IMR-90 (cell line): ENCODE results near the gene SLC38A11. TPM values are rescaled to one million over a fixed set of nuclear protein-coding genes. Genes with fewer than 3 reads are reported as not detected.

Experiments used
- ATAC-seq: fragments of 200-7000 bp; cut with Tn5 transposase; 2 replicates; pipeline ENCODE4 v1.9.1; 2020; ENCODE audit warnings: low read depth, mild to moderate bottlenecking, moderate library complexity
- BruUV-seq: library from RNA; stranded (reverse); fragments of 400-500 nt; replicated peaks from 2 replicates; lab custom pipeline; 2021; lab: Mats Ljungman, UMichigan
- CTCF ChIA-PET: fragments of 300-600 bp; formaldehyde crosslinking; extraction: SDS; loops from one replicate; lab custom pipeline; 2021; ENCODE audit warnings: antibody characterized with exemption; lab: Yijun Ruan, JAX
- POLR2A ChIA-PET: fragments of 300-600 bp; sonication (Branson Sonifier 250); formaldehyde crosslinking; loops from one replicate; lab custom pipeline; 2022; ENCODE audit warnings: antibody characterized with exemption; ENCODE audit not compliant: unreplicated experiment; lab: Charles Lee
- DNase-seq: peaks from one replicate; pipeline ENCODE4 v3.0.0; 2013
- H2AFZ ChIP-seq: replicated peaks from 2 replicates; pipeline ENCODE3; 2013; ENCODE audit warnings: low read length, mild to moderate bottlenecking; ENCODE audit not compliant: poor library complexity
- H2AK5ac ChIP-seq: 2 replicates; pipeline ENCODE4 v1.6.1; 2013; ENCODE audit warnings: low read depth, low read length, inconsistent platforms
- H2AK9ac ChIP-seq: replicated peaks from 2 replicates; pipeline ENCODE3; 2013; ENCODE audit warnings: mild to moderate bottlenecking, low read depth, low read length, moderate library complexity; ENCODE audit not compliant: poor library complexity
- H2BK120ac ChIP-seq: 2 replicates; pipeline ENCODE4 v1.6.1; 2013; ENCODE audit warnings: low read depth, low read length, inconsistent platforms
- H2BK15ac ChIP-seq: 3 replicates; pipeline ENCODE4 v1.6.1; 2013; ENCODE audit warnings: low read depth, low read length, inconsistent platforms
- H2BK20ac ChIP-seq: 2 replicates; pipeline ENCODE4 v1.6.1; 2013; ENCODE audit warnings: low read depth, mild to moderate bottlenecking, inconsistent platforms, low read length, moderate library complexity
- H2BK5ac ChIP-seq: 2 replicates; pipeline ENCODE4 v1.6.1; 2013; ENCODE audit warnings: mild to moderate bottlenecking, low read depth, low read length, inconsistent platforms; ENCODE audit not compliant: poor library complexity, severe bottlenecking
- H3K14ac ChIP-seq: replicated peaks from 2 replicates; pipeline ENCODE4 v1.6.1; 2013; ENCODE audit warnings: low read depth, low read length, inconsistent platforms
- H3K18ac ChIP-seq: 2 replicates; pipeline ENCODE4 v1.6.1; 2013; ENCODE audit warnings: low read depth, low read length, control low read depth
- H3K23ac ChIP-seq: 2 replicates; pipeline ENCODE4 v1.6.1; 2013; ENCODE audit warnings: low read depth, low read length, inconsistent platforms
- H3K27ac ChIP-seq: 2 replicates; pipeline ENCODE4 v1.5.1; 2013; ENCODE audit warnings: mild to moderate bottlenecking, control low read depth, low read length; ENCODE audit not compliant: insufficient read depth
- H3K27me3 ChIP-seq: 2 replicates; pipeline ENCODE4 v1.6.1; 2013; ENCODE audit warnings: low read length; ENCODE audit not compliant: control insufficient read depth, insufficient read depth
- H3K36me3 ChIP-seq: 2 replicates; pipeline ENCODE4 v1.6.1; 2013; ENCODE audit warnings: low read length, mixed read lengths; ENCODE audit not compliant: control insufficient read depth, insufficient read depth
- H3K4ac ChIP-seq: 2 replicates; pipeline ENCODE4 v1.6.1; 2013; ENCODE audit warnings: low read depth, low read length, inconsistent platforms
- H3K4me1 ChIP-seq: 2 replicates; pipeline ENCODE4 v1.6.1; 2013; ENCODE audit warnings: low read length, mixed read lengths; ENCODE audit not compliant: control insufficient read depth, insufficient read depth
- H3K4me2 ChIP-seq: 2 replicates; pipeline ENCODE4 v1.6.1; 2013; ENCODE audit warnings: low read depth, mild to moderate bottlenecking, control low read depth, low read length, moderate library complexity
- H3K4me3 ChIP-seq: 2 replicates; pipeline ENCODE4 v1.5.1; 2013; ENCODE audit warnings: low read depth, mild to moderate bottlenecking, control low read depth, low read length, moderate library complexity; ENCODE audit not compliant: insufficient read depth
- H3K56ac ChIP-seq: 2 replicates; pipeline ENCODE4 v1.6.1; 2013; ENCODE audit warnings: low read length, inconsistent platforms; ENCODE audit not compliant: insufficient read depth; ENCODE audit errors: extremely low read depth
- H3K79me1 ChIP-seq, 2 experiments: 2 replicates each; pipeline ENCODE4 v1.6.1; 2013; ENCODE audit warnings: low read length in 2 of 2, inconsistent platforms in 1 of 2, low read depth in 1 of 2
- H3K9ac ChIP-seq: 2 replicates; pipeline ENCODE4 v1.6.1; 2013; ENCODE audit warnings: low read depth, low read length, control low read depth
- H3K9me1 ChIP-seq: 2 replicates; pipeline ENCODE4 v1.6.1; 2013; ENCODE audit warnings: low read length, inconsistent platforms; ENCODE audit not compliant: insufficient read depth
- H3K9me3 ChIP-seq: 2 replicates; pipeline ENCODE4 v1.6.1; 2013; ENCODE audit warnings: low read length; ENCODE audit not compliant: control insufficient read depth, insufficient read depth
- H4K20me1 ChIP-seq: 2 replicates; pipeline ENCODE4 v1.6.1; 2013; ENCODE audit warnings: low read length, inconsistent platforms; ENCODE audit not compliant: insufficient read depth
- H4K5ac ChIP-seq: 2 replicates; pipeline ENCODE4 v1.6.1; 2013; ENCODE audit warnings: mild to moderate bottlenecking, low read depth, low read length, control low read depth
- H4K8ac ChIP-seq, 2 experiments: 2 replicates each; pipeline ENCODE4 v1.6.1; 2013; ENCODE audit warnings: low read depth in 2 of 2, low read length in 2 of 2, control low read depth in 1 of 2, inconsistent platforms in 1 of 2
- H4K91ac ChIP-seq: 2 replicates; pipeline ENCODE4 v1.6.1; 2013; ENCODE audit warnings: low read depth, low read length, inconsistent platforms; ENCODE audit not compliant: insufficient read depth
- BHLHE40 ChIP-seq: fragments of 150-350 bp; IDR thresholded peaks from 2 replicates; pipeline ENCODE4 v1.6.1; 2016; ENCODE audit warnings: mild to moderate bottlenecking, low read depth, low read length
- CEBPB ChIP-seq: IDR thresholded peaks from 2 replicates; pipeline ENCODE4 v1.6.1; 2012; ENCODE audit warnings: low read depth, low read length, improper control_type of control experiment
- CHD1 ChIP-seq: IDR thresholded peaks from 2 replicates; pipeline ENCODE4 v1.6.1; 2012; ENCODE audit warnings: low read depth, low read length, improper control_type of control experiment
- FOS ChIP-seq: fragments of 150-350 bp; IDR thresholded peaks from 2 replicates; pipeline ENCODE4 v1.6.1; 2016; ENCODE audit warnings: low read depth, low read length
- MAFK ChIP-seq: IDR thresholded peaks from 2 replicates; pipeline ENCODE4 v1.6.1; 2012; ENCODE audit warnings: low read depth, low read length, improper control_type of control experiment
- MAZ ChIP-seq: IDR thresholded peaks from 2 replicates; pipeline ENCODE4 v1.6.1; 2012; ENCODE audit warnings: low read depth, mild to moderate bottlenecking, low read length, improper control_type of control experiment, moderate library complexity, borderline replicate concordance
- MXI1 ChIP-seq: IDR thresholded peaks from 2 replicates; pipeline ENCODE4 v1.6.1; 2012; ENCODE audit warnings: low read depth, mild to moderate bottlenecking, low read length, moderate library complexity, borderline replicate concordance
- POLR2A ChIP-seq: IDR thresholded peaks from 2 replicates; pipeline ENCODE4 v1.6.1; 2012; ENCODE audit warnings: mild to moderate bottlenecking, low read depth, low read length
- RCOR1 ChIP-seq: IDR thresholded peaks from 2 replicates; pipeline ENCODE4 v1.6.1; 2012; ENCODE audit warnings: mild to moderate bottlenecking, low read length, improper control_type of control experiment; ENCODE audit not compliant: insufficient replicate concordance
- SMC3 ChIP-seq: fragments of 150-350 bp; IDR thresholded peaks from 2 replicates; pipeline ENCODE4 v1.6.1; 2016; ENCODE audit warnings: low read depth, mild to moderate bottlenecking, antibody characterized with exemption, low read length, moderate library complexity
- WGBS, 2 experiments: methylation state at CpG; one replicate each; pipeline versions ENCODE4 v1.1.5 to v1.1.7; 2013; ENCODE audit warnings: missing lambda C conversion rate in 2 of 2; ENCODE audit not compliant: insufficient read length in 1 of 2; ENCODE audit errors: extremely low coverage in 2 of 2; 5-methylcytosine and 5-hydroxymethylcytosine counted together
- dilution Hi-C: fragments of 300-500 bp; cut with HindIII; formaldehyde crosslinking; loops from one replicate; pipeline ENCODE4 v1.14.3; 2018; ENCODE audit warnings: low sequenced_read_pairs; ENCODE audit not compliant: unreplicated experiment
- in situ Hi-C: fragments of 300-500 bp; cut with MboI; formaldehyde crosslinking; loops from 3 replicates; pipeline ENCODE4 v1.14.3; 2019; ENCODE audit warnings: low sequenced_read_pairs, inconsistent platforms, mixed read lengths
- intact Hi-C: fragments of 100-400 bp; cut with micrococcal nuclease; formaldehyde crosslinking; loops from 2 replicates; pipeline ENCODE4 v1.10.0; 2022
- polyA plus RNA-seq, 3 experiments: library from polyadenylated mRNA; depleted of rRNA; stranded (reverse); fragments of >200 nt; gene quantifications; 2 replicates each; pipeline ENCODE4 v1.2.3, GENCODE V29; 2012; ENCODE audit warnings: low replicate concordance in 1 of 3
- total RNA-seq: library from RNA; depleted of rRNA; stranded (reverse); fragments of >200 nt; gene quantifications from 2 replicates; pipeline ENCODE4 v1.2.3, GENCODE V29; 2012
- TF ChIP-seq, protein P1 (sequence below): fragments of 150-350 bp; IDR thresholded peaks from 2 replicates; pipeline ENCODE4 v1.6.1; 2016; ENCODE audit warnings: low read depth, mild to moderate bottlenecking, low read length, moderate library complexity, borderline replicate concordance
- TF ChIP-seq, protein P2 (sequence below): conservative IDR thresholded peaks from 2 replicates; pipeline ENCODE4 v1.5.1; 2012; ENCODE audit warnings: mild to moderate bottlenecking, low read depth, low read length, improper control_type of control experiment

SLC38A11 gene
- total and polyA plus RNA-seq, 2 of the 4 experiments (the other 2 are of a cell fraction): 0.18 to 0.21 TPM

GRCh38 chr2:164922134-164922533, 33.2 kb downstream of the SLC38A11 start (continued):
- TF ChIP-seq, protein P1, sequence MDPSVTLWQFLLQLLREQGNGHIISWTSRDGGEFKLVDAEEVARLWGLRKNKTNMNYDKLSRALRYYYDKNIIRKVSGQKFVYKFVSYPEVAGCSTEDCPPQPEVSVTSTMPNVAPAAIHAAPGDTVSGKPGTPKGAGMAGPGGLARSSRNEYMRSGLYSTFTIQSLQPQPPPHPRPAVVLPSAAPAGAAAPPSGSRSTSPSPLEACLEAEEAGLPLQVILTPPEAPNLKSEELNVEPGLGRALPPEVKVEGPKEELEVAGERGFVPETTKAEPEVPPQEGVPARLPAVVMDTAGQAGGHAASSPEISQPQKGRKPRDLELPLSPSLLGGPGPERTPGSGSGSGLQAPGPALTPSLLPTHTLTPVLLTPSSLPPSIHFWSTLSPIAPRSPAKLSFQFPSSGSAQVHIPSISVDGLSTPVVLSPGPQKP: no peak

GRCh38 chr2:164920430-164920829, 34.9 kb downstream of the SLC38A11 start:
- peak overlapping the region; percentile 37 to 92; a peak in 3 of 4 replicates for H4K8ac ChIP-seq
- no TSS peak for BruUV-seq
- no peaks in the 10 kb centered on the region for H3K36me3 ChIP-seq
- H2AFZ ChIP-seq: peak overlapping the region; percentile 24
- H3K4me2 ChIP-seq: peak overlapping the region; percentile 100
- peak overlapping the region; percentile 81 for H3K27ac ChIP-seq
- dilution Hi-C loops: no loop called here
- H3K18ac ChIP-seq: peak overlapping the region; percentile 100; the same call in 1 of the 2 replicates
- WGBS, 2 experiments: 0% methylated on average over 2 of the region's 4 CpGs; no CpG with 5 or more reads in 1 of the 2 experiments
- peaks cover 4% of the 10 kb centered on the region for H3K9me1 ChIP-seq
- peak overlapping the region; percentile 90 for H3K14ac ChIP-seq
- H2BK15ac ChIP-seq: peak overlapping the region; percentile 72; the same call in 2 of the 3 replicates
- ChIA-PET POLR2A (interaction anchor here (0.5 to 0.6 kb wide), 2 partner anchors 23 to 79 kb away, joined by 3 read pairs; partner anchors contain the start of gene COBLL1), CTCF (interaction anchor here (1.0 to 2.0 kb wide), 4 partner anchors 10 to 182 kb away, joined by 3 to 6 read pairs (median 4); partner anchors contain the start of gene COBLL1)
- H3K56ac ChIP-seq: peak overlapping the region; percentile 90
- no peaks in the 10 kb centered on the region for H4K20me1 ChIP-seq
- peaks cover 5% of the 10 kb centered on the region for H3K4me1 ChIP-seq
- peak overlapping the region; percentile 85; the same call in 1 of the 2 replicates for H3K9ac ChIP-seq
- peak overlapping the region; percentile 87 for H4K91ac ChIP-seq
- ATAC-seq (peak; percentile 94), DNase-seq (peak; percentile 96)
- peak overlapping the region; percentile 98 for H3K23ac ChIP-seq
- peak overlapping the region; percentile 96 for H2BK5ac ChIP-seq
- H3K4ac ChIP-seq: peak overlapping the region; percentile 93
- H3K9me3 ChIP-seq: no peaks in the 10 kb centered on the region
- no peaks in the 10 kb centered on the region for H3K27me3 ChIP-seq
- peak overlapping the region; percentile 99; the same call in 1 of the 2 replicates for H4K5ac ChIP-seq
- peak overlapping the region; percentile 16; the same call in 1 of the 2 replicates for H2AK5ac ChIP-seq
- H2BK120ac ChIP-seq: peak overlapping the region; percentile 96
- intact Hi-C loops: loop anchor here (5.0 kb wide), 1 partner anchor 72 kb away; no protein-coding TSS in a partner anchor
- no peaks in the 10 kb centered on the region for H3K79me1 ChIP-seq
- H2AK9ac ChIP-seq: no peak overlapping the region
- peak overlapping the region; percentile 96 for H2BK20ac ChIP-seq
- peak overlapping the region; percentile 60; the same call in 1 of the 2 replicates for H3K4me3 ChIP-seq
- in situ Hi-C loops: loop anchor here (25.0 kb wide), 1 partner anchor 183 kb away; no protein-coding TSS in a partner anchor
- peak; percentile 48 for TF ChIP-seq MAFK
- TF ChIP-seq, protein P1: no peak
- no peak for TF ChIP-seq BHLHE40
- TF ChIP-seq FOS: peak; percentile 87
- no peak for TF ChIP-seq MAZ
- no peak for TF ChIP-seq POLR2A
- no peak for TF ChIP-seq CHD1
- peak; percentile 39 for TF ChIP-seq RCOR1
- TF ChIP-seq, protein P2, sequence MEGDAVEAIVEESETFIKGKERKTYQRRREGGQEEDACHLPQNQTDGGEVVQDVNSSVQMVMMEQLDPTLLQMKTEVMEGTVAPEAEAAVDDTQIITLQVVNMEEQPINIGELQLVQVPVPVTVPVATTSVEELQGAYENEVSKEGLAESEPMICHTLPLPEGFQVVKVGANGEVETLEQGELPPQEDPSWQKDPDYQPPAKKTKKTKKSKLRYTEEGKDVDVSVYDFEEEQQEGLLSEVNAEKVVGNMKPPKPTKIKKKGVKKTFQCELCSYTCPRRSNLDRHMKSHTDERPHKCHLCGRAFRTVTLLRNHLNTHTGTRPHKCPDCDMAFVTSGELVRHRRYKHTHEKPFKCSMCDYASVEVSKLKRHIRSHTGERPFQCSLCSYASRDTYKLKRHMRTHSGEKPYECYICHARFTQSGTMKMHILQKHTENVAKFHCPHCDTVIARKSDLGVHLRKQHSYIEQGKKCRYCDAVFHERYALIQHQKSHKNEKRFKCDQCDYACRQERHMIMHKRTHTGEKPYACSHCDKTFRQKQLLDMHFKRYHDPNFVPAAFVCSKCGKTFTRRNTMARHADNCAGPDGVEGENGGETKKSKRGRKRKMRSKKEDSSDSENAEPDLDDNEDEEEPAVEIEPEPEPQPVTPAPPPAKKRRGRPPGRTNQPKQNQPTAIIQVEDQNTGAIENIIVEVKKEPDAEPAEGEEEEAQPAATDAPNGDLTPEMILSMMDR: no peak
- TF ChIP-seq SMC3: no peak
- TF ChIP-seq MXI1: no peak
- TF ChIP-seq CEBPB: peak; percentile 99
